GM13977 (cell line): ENCODE results near the gene DENND1A.
"Not testable (repeated sequence)": the region's sequence is repeated elsewhere in the genome, so short reads cannot be mapped to it uniquely, and the experiment has no call there.

Source experiments
- DNase-seq: peaks from one replicate; pipeline ENCODE4 v3.0.0; 2012; ENCODE audit warnings: low spot score
- CTCF ChIP-seq: IDR thresholded peaks from 2 replicates; pipeline ENCODE4 v1.5.1; 2012; ENCODE audit warnings: mild to moderate bottlenecking, control low read depth; ENCODE audit not compliant: insufficient read depth; ENCODE audit errors: extremely low read depth, missing control alignments
- in situ Hi-C: fragments of 300-500 bp; cut with MboI; formaldehyde crosslinking; loops from one replicate; pipeline ENCODE4 v1.12.0; 2022; ENCODE audit warnings: low sequenced_read_pairs, low pct_unique_long_range_greater_than_20kb, mixed read lengths, inconsistent platforms; ENCODE audit not compliant: unreplicated experiment

DENND1A gene

GRCh38 chr9:123336449-123336848 lies 593.5 kb downstream of the DENND1A start:
- no peak for TF ChIP-seq CTCF
- no peak for DNase-seq
- in situ Hi-C loops, result no loop called here

- DNase-seq, result no peak
- in situ Hi-C loops, result no loop called here
- no peak for TF ChIP-seq CTCF
Measured at GRCh38 chr9:123335986-123336329, 594.0 kb downstream of the DENND1A start.

- no peak for DNase-seq
- no peak for TF ChIP-seq CTCF
- in situ Hi-C loops, result no loop called here
Measured at GRCh38 chr9:123335193-123335985, 594.5 kb downstream of the DENND1A start.

- in situ Hi-C loops, result no loop called here
- DNase-seq, result no peak
- no peak for TF ChIP-seq CTCF
Measured at GRCh38 chr9:123334639-123335038, 595.3 kb downstream of the DENND1A start.

GRCh38 chr9:123333058-123333669 lies 596.8 kb downstream of the DENND1A start:
- DNase-seq, in situ Hi-C loops: not testable (repeated sequence)

- in situ Hi-C loops, result no loop called here
- no peak for TF ChIP-seq CTCF
- DNase-seq, result no peak
Measured at GRCh38 chr9:123331346-123332060, 598.4 kb downstream of the DENND1A start.
